COLO668 (cell line): Measurements from ENCODE around the gene MAST2.
A peak's percentile ranks its signal among the peaks of the same experiment; 100 is the strongest.

Experiments used
- DNase-seq: peaks from one replicate; lab custom pipeline; 2025; ENCODE audit not compliant: unreplicated experiment; lab: John Stamatoyannopoulos, UW

The MAST2 gene

DNA sequence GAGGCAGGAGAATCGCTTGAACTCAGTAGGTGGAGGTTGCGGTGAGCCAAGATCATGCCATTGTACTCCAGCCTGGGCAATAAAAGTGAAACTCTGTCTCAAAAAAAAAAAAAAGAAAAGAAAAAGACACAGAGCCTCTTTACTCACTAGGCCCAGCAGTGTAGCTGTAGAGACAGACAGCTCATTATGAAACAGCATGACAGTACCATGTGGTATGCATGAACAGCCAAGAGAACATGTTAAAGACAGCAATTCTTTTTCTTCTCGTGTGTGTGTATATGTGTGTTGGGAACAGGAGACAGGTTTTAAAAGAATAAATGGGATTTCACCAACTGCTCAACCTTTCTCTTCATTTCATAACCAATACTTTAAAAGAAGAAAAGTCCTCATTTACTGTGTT lies 210.2 kb downstream of the MAST2 start:
- DNase-seq, result no peak

DNA sequence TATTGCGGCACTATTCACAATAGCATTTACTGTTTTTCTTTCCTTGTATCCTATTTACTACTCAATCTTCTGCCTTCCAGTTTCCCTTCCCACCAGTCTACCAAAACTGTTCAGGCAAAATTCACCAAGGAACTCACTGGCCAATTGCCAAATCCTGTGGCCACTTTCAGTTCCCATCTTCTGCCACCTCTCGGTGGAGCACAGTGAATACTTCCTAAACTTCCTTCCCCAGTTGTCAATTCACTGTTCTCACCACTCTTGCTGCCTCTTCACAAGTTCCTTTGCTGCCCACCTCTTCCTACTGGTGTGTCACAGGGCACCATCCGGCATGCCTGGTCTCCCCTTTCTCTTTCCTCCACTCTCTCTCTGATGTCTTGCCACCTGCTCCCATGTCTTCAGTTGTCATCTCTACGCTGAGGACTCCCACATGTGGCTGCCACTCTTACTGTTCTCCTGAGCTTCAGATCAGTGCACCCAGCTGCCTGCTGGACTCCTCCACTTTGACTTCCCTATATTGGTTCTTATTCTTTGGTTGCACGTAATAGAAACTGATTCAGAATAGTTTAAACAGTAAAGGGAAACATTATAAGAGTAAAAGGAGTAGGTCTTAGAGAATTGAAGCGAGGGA lies 214.6 kb downstream of the MAST2 start:
- no peak for DNase-seq

DNA sequence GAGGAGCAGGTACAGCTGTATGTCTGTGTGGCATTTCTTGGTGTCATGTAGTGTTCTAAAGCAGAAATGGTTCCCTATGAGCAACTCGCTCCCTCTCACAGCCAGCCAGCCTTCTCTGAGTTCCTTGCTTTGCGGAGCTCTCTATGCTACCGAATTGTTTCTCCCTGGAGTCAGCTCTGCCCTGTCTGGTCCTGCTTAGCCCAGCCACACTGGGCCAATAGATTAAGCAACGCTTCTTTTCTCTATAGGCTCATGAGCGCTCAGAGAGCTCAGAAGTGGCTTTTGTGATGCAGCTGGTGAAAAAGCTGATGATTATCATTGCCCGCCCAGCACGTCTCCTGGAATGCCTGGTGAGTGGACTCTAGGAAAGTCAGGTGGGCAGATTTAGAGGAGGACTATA lies 215.9 kb downstream of the MAST2 start:
- DNase-seq, result no peak

DNA sequence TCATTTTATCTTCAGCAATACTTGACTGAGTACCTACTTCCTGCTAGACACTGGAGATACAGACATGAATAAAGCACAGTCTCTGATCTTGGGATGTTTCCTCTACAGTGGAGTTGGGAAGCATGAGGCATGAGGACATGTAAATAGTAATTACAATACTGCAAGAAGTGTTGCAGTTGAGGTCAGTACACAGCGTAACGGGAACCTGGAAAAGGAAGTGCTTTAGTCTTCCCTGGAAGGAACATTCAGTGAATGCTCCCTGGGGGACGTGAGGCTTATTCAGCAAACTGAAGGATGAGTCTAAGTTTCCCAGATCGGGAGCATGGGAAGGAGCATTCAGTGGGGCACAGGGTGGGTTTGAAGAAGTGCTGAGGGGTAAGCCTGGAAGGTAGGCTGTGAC lies 216.6 kb downstream of the MAST2 start:
- DNase-seq, result no peak

DNA sequence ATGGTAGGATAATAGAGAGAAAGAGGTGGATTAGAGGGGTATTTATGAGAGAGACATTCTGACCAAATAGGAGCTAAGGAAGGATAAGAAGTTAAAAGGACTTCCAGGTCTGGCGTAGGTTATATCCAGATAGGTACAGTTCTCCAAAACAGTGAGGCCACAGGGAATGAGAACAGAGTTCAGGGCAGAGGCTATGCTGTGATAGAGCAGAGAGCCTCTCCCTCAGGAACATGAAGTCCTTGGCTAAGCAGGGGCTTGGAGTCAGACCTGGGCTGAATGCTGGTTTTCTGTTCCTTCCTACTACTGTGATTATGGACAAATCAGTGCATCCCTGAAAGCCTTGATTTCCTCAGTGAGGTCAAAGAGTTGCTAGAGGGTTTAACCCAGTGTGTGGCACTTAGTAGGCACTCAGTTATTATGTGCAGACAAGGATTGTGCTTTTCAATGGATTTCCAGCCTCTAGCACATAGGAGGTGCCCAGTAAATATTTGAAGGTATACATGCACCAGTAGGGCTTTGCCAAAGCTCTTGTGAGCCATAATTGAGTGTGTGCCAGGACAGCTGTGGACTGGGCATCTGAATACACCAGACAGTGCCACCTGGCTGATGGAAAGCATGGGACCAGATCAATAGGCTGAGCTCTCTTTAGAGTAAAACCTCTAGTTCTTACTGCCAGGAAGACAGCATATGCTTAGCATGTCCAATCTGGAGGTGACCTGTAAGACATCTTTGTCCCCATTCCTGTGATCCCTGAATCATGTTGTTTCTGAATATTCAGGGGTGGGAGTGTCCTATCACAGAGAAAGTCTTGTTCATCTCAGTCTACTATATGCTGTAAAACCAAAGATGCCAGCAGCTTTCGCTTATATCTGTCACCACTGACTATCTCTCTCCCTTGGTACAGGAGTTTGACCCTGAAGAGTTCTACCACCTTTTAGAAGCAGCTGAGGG lies 217.9 kb downstream of the MAST2 start:
- peak; percentile 24 for DNase-seq

DNA sequence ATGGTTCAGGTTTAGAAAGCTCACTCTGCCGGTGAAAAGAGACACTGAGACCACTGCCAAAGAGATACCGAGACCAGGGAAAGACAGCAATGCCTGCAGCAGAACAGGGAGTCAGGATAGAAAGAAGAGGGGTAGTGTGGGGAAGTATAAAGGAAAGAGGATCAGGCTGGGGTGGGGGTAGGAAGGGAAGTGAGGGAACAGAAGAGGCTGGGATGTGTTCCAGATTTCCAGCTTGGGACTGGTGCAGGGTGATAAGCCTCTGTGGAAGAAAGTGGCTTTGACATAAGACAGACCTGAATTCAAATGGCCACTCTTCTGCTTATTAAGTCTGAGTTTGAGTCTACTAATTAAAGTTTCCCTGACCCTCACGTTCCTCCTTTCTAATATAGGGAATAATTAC lies 223.1 kb downstream of the MAST2 start:
- no peak for DNase-seq

DNA sequence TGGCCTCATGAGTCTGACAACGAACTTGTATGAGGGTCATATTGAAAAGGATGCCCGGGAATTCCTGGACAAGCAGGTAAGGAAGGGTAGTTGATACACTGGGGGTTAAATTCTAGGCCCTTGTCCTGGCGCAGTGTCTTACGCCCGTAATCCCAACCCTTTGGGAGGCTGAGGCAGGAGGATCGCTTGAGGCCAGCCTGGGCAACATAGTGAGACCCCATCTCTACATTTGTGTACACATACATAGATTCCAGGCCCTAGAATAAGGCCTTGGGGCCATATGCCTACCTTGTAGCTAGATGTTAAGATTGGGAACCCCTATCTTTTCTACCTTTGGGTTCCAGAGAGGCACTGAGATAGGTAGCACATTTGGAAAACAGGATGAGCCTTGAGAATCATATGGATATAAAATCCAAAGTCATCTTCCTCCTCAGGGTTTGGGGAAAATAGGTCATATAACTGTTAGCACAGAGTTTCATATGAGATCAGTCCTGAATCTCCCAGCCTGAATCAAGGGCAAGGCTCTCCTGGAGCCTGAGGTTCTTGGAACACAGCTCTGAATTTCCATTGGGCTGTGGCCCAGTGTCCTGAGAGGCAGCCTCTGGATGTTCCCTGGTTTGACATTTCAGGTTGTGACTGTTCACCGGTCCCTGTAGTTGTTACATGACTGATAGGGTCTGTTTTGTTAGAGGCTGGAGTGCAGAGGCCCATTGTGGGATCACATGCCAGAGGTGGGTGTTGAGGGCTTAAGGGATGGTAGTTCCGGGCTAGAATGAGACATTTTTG lies 224.6 kb downstream of the MAST2 start:
- DNase-seq, result no peak

DNA sequence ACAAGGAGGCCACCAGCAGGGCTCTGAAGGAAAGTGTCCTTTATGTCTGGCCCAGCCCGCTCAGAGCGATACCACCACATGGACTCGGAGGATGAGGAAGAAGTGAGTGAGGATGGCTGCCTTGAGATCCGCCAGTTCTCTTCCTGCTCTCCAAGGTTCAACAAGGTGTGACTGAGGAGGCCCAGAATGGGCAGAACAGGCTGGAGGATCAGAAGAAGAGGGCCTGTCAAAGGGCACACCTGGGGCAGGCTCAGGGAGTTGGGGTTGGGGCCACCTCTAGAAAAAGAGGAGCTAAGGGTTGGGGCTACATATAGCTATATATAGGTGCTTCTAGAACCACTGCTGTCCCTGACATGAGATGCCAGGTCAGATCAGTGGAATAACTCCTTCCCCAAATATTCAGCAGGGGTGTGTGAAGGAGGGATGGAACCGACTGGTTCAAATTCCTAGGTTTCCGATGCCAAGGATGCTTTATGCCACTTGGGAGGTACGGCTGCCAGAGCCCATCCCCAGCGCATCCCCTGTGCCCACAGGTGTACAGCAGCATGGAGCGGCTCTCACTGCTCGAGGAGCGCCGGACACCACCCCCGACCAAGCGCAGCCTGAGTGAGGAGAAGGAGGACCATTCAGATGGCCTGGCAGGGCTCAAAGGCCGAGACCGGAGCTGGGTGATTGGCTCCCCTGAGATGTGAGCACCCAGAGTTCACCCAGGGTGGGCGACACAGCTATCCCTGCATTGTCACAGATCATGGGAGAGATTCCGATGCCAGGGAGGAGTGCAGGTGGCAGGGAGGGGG lies 226.9 kb downstream of the MAST2 start:
- no peak for DNase-seq

DNA sequence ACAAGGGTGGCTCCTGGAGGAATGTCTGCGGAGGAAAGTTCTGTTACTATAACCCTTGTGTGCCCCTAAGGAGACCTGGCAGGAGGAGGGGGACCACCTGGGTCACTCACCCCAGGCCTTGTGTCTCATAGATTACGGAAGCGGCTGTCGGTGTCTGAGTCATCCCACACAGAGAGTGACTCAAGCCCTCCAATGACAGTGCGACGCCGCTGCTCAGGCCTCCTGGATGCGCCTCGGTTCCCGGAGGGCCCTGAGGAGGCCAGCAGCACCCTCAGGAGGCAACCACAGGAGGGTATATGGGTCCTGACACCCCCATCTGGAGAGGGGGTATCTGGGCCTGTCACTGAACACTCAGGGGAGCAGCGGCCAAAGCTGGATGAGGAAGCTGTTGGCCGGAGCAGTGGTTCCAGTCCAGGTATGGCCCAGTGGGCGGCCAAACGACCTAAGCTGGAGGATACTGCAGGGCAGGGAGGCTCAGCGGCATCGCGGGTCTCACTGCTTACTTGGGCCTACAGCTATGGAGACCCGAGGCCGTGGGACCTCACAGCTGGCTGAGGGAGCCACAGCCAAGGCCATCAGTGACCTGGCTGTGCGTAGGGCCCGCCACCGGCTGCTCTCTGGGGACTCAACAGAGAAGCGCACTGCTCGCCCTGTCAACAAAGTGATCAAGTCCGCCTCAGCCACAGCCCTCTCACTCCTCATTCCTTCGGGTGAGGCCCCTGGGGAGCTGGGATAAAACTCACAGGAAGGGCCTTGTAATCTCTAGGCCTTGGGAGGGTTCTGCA lies 227.7 kb downstream of the MAST2 start:
- DNase-seq, result no peak

DNA sequence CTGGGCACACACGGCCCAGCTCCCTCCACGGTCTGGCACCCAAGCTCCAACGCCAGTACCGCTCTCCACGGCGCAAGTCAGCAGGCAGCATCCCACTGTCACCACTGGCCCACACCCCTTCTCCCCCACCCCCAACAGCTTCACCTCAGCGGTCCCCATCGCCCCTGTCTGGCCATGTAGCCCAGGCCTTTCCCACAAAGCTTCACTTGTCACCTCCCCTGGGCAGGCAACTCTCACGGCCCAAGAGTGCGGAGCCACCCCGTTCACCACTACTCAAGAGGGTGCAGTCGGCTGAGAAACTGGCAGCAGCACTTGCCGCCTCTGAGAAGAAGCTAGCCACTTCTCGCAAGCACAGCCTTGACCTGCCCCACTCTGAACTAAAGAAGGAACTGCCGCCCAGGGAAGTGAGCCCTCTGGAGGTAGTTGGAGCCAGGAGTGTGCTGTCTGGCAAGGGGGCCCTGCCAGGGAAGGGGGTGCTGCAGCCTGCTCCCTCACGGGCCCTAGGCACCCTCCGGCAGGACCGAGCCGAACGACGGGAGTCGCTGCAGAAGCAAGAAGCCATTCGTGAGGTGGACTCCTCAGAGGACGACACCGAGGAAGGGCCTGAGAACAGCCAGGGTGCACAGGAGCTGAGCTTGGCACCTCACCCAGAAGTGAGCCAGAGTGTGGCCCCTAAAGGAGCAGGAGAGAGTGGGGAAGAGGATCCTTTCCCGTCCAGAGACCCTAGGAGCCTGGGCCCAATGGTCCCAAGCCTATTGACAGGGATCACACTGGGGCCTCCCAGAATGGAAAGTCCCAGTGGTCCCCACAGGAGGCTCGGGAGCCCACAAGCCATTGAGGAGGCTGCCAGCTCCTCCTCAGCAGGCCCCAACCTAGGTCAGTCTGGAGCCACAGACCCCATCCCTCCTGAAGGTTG lies 231.4 kb downstream of the MAST2 start:
- no peak for DNase-seq

DNA sequence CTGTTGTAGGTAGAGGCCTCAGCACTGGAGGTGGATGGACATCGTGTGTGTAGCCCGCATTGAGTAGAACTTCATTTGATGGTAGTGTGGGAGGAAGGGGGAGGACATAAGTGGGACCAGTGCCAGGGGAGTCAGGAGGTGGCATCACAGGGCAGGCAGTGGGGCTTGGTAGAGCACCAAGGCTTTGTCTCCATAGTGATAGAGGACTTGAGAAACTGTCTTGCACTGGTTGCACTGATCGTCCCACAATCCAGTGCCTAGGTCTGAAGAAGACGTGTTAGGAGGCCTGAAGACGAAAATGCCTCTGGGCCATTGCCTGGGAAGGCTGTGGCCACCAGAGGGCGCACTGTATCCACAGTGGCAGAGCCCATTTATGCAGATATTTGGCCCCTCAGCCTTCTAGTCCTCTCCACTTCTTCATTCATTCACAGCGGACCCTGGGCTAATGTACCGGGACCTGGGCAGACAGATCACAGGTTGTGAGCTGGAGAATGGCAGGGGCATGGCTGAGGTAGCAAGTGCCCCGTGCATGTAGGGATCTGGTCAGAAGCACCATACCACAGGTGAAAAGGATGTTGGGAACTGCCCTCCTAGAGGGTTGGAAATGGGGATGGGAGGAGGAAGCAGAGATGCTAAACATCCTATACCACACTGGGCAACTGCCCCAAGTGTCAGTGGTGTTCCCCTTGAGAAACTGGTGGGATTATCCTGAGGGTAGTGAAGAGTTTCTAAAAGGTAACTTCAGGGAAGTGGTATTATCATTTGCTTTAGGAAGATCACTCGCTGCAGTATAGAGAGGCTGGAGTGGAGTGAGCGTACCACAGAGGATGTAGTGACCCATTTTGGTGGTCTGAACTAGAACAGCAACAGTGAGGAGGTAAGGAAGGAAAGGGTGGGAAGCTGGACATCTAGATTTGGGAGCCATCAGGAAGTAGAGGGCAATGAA lies 233.8 kb downstream of the MAST2 start:
- peak; percentile 93 for DNase-seq

DNA sequence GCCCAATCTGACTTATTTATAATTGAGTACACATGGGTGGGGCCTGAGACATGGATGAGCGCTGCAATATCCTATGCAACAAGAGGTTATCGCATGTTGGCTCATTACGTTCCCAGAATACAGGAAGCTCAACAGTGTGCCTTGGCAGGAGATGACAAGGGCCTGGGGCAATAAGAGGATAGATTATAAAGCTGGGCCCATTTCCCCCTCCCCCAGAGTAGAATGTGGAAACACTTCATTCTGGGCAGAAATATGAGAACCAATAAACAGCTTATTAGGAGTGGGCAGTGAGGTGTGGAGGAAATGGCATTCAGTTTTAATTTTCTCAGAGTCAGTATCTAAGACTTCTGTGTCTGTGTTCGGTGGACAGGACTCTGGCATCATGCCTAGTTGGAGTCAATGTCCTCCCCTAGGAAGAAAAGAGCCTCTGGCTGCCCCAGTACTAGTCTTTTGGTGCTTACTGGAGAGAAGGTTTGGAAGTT lies 236.2 kb downstream of the MAST2 start:
- DNase-seq, result peak; percentile 66

DNA sequence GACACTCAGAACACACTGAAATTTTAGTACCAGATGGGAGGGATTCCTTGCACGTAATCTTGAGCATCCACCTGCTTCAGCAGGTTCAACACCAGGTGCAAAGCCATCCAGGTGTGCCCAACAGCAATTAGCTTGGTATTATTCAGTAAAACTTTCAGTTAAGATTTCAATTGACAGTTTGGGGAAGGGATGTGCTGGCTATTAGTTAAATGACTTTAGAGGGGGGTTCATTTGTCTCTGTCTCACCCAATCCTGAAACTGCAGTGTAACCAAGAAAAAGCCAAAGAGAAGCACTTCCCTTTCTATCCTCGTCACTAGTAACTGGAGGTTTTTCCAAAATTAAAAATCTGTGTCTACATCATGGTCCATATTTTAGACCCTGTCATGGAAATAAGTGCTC lies 238.1 kb downstream of the MAST2 start:
- DNase-seq, result no peak

DNA sequence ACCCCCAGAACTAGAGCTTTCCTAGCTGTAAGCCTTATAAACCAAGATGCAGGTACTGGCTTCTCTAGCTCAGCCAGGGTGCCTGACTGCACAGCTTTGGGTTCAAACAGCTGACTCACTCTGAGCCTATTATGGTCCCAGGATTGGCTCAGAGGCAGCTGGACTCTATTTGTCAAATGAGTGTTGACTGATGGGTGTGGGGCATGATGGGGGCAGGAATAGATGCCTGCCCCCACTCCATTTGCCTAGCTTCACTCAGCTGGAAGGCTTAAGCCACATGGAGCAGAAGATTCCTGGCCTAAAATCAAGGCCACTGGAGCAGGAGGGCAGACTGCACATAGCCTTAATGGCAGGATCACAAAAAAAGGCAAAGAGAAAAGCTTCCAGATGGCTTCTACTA lies 238.6 kb downstream of the MAST2 start:
- DNase-seq, result peak; percentile 30

DNA sequence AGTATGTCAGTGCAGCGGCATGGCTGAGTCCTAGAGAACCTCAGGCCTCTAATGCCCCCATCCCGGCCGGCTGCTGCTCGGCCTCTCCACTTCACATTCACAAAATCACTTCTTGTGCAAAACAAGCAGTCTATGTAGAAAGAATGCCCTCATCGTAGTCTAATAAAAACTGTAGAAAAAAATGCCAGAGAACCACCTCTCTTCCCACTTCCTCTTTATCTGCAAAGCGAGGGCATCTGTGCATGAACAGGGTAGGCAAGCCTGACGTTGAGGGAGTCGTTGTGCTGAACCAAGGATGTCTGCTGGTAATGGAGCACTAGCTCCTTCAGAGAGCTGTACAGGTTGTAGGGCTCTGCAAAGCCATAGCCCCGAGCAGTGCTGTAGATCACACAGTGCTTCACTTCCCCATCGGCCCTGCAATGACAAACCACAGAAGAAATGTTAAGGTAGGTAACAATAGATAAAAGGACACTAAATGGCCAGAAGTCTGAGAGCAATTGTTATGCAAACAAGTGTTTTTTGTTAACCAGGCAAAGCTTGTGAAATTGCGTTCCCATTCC lies 240.1 kb downstream of the MAST2 start:
- no peak for DNase-seq

DNA sequence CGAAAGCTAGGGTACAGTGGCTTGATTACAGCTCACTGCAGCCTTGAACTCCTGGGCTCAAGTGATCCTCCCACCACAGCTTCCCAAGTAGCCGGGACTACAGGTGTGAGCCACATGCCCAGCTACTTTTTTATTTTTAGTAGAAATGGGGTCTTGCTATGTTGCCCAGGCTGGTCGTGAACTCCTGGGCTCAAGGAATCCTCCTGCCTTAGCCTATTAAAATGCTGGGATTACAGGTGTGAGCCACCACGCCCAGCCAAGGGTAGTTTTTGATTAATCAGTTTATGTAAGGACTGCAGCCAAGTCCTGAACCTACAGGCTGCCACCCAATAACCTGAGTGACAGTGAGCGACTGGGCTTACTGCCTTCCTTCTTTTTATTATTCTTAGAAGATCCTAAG lies 240.7 kb downstream of the MAST2 start:
- DNase-seq, result no peak

DNA sequence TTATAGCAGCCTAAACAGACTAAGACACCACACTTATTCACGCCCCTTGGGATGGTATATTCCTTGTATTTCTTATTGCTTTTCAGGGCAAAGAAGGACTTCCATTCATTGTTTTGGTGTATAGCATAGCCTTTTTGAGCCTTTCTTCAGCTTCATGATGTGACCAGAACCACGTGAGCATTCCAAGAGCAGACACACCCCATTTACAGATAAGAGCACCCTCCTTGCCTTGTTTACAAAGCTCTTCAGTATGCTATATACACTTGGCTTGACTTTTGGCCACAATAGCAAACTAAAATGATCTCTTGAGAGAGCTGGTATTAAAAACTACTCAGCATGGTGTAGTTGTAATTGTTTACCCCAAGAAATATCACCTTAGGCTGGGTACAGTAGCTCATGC lies 250.3 kb downstream of the MAST2 start:
- DNase-seq, result no peak

DNA sequence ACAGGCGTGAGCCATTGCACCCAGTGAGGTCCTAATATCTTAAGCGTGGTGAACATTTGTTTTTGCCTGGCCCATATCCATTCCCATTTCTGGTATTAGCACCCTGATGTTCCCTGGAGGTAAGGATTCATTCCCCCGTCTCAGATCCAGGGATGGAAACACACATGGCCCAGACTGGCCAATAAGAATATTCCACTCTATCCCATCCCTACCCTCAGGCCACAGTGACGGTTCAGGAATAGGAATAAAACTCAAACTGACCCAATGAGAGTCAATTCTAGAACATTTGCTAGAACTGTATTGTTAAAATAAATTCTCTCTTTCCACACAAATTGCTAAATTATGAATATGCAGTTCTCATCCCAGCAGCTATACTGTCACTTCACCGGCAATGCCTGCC lies 252.9 kb downstream of the MAST2 start:
- no peak for DNase-seq
